IPS-18c (cell line): ENCODE results near the gene SND1.

Experiments
- H3K4me3 ChIP-seq: 2 replicates; pipeline ENCODE4 v1.7.0; 2013; ENCODE audit warnings: low read depth, mild to moderate bottlenecking, low read length, moderate library complexity; ENCODE audit not compliant: insufficient read depth
- H3K9me3 ChIP-seq: one replicate; pipeline ENCODE4 v1.6.1; 2013; ENCODE audit warnings: mild to moderate bottlenecking, low read length, moderate library complexity; ENCODE audit not compliant: control insufficient read depth, insufficient read depth

The SND1 gene

GRCh38 chr7:127905491-127906330, 253.7 kb downstream of the SND1 start:
- Histone ChIP-seq H3K9me3 (no peaks in the 10 kb centered on the region), H3K4me3 (no peak overlapping the region)

DNA sequence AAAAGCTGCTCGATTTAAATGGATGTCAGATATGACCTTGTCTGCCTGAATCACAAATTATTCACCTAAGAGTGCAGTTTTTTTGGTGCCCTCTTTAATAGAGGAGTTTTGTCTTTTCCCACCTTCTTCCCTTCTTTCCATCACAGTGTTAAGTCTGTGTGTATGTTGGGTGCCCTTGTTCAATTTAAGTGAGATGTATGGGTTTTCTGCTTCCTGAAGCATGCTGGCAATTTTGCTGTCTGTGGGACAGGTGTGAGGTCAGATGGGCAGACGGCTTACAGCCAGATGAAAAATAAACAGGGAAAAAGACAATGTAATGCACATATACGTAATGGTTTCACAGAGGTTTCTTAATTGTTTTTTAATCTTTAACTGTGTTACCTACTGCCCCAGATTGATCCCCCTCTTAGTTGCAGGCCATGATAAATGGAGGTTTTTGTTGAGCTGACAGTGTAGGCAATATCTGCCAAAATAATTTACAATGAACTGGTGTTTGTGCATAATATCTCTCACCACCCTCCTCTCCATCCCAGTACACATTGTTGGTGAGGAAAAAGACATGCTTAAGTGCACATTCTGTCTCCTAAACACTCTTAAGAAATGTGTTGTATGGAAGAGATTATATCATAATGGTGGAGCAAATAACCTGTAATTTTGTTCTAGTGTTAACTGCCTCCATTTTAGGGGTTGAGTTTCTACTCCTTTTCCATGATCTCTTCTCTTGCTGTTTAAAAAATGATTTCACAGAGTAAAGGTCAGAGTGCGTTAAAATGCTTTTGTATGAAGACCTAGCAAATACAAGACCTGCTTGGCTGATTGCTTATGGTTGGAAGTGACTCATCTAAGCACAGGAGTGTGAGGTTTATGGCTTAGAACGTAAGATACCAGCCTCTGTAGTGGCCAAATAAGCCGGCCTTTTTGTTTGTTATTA, 255.4 kb downstream of the SND1 start:
- no peaks in the 10 kb centered on the region for H3K9me3 ChIP-seq
- H3K4me3 ChIP-seq = no peak overlapping the region

DNA sequence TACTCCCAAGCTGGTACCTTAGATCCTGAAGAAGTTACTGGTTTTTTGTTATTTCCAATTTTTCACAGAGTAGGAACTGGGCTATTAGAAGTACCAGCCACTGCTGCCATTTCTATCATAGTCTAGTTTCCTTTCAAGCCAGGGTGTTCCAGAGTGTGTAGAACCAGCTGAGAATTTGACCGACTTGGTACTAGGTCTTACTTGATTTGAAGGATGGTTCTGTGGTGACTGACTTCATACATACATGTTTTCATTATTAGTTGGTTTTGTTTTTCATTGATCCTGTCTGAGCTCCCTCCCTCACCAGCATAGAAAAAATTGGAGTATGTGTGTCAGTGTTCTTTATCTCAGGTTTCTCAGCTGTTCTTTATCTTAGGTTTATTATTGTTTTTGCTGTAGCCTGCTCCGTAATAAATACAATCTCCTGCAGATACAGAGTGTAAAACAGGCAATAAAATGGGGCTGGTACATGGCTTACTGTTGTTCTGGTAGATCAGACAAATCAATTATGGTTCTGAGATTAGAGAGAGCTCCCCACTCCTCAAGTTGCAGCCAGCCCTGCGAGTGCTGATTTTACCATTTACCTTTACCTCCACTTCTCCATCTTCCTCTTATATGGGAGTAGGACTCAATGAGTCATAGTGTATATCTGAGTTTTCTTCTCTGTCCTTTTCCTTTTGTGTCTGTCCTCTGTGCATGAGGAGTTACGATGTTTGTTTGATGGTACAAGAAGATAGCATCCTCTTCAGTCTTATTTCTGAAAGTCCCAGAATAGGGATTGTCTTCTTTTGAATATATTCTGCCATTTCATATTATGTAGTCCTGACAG, 256.6 kb downstream of the SND1 start:
- no peaks in the 10 kb centered on the region for H3K9me3 ChIP-seq
- H3K4me3 ChIP-seq = no peak overlapping the region

DNA sequence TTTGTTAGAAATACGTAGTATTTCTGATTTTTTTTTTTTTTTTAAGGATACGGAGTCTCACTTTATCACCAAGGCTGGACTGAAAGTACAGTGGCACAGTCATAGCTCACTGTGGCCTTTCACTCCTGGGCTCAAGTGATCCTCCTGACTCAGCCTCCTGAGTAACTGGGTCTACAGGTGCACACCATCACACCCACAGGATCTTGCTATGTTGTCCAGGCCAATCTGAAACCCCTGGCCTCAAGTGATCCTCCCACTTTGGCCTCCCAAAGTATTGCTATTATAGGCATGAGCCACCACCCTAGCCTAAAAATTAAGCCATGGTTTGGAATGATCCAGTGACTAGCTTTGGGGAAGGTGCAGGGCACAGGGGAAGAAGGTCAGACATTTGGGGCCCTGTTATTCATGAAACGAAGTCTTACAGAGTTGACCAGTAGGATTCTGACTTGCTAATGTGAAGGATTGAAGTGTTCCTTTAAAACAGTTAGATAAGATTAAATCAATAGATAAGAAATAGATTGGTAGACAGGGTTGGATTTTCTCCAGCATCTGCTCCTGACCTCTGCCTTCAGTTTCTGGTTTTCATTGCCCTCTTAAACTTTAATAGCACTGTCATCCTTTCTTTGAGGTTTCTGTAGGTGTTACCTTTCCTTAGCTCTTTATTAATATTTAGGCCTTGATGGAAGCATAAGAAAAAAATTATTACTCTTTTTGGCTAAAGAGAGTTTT, 257.6 kb downstream of the SND1 start:
- no peaks in the 10 kb centered on the region for H3K9me3 ChIP-seq
- H3K4me3 ChIP-seq = no peak overlapping the region

GRCh38 chr7:127910670-127911069, 258.7 kb downstream of the SND1 start:
- no peak overlapping the region for H3K4me3 ChIP-seq
- H3K9me3 ChIP-seq = no peaks in the 10 kb centered on the region

GRCh38 chr7:127911968-127912511, 260.0 kb downstream of the SND1 start:
- no peak overlapping the region for H3K4me3 ChIP-seq

GRCh38 chr7:127912901-127913300, 260.9 kb downstream of the SND1 start:
- Histone ChIP-seq H3K4me3 (no peak overlapping the region), H3K9me3 (no peaks in the 10 kb centered on the region)

More at GRCh38 chr7:127911968-127912511, 260.0 kb downstream of the SND1 start:
- H3K9me3 ChIP-seq = no peaks in the 10 kb centered on the region

GRCh38 chr7:127913686-127914085, 261.7 kb downstream of the SND1 start:
- H3K4me3 ChIP-seq = no peak overlapping the region

DNA sequence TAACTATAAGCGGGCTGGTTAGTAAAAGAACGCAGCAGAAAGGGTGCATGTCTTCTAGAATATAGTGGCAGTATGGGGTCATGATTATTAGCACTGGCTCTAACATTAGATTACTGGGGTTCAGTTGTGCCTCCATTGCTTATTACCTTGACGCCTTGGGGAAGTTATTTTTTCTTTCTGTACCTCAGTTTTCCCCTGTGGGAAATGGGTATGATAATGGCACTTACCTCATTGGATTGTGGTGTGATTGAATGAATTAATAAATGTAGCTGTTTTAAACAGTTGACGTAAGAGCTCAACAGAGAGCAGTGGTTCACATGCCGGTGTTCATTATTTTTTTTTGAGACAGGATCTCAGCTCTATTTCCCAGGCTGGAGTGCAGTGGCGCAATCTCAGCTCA, 262.7 kb downstream of the SND1 start:
- Histone ChIP-seq H3K4me3 (no peak overlapping the region), H3K9me3 (no peaks in the 10 kb centered on the region)

More at GRCh38 chr7:127913686-127914085, 261.7 kb downstream of the SND1 start:
- H3K9me3 ChIP-seq = no peaks in the 10 kb centered on the region

- Histone ChIP-seq H3K4me3 (no peak overlapping the region), H3K9me3 (no peaks in the 10 kb centered on the region)
Observed at GRCh38 chr7:127916735-127917134, 264.7 kb downstream of the SND1 start.

GRCh38 chr7:127918130-127918529, 266.1 kb downstream of the SND1 start:
- Histone ChIP-seq H3K4me3 (no peak overlapping the region), H3K9me3 (no peaks in the 10 kb centered on the region)

- H3K9me3 ChIP-seq = no peaks in the 10 kb centered on the region
- H3K4me3 ChIP-seq = no peak overlapping the region
Observed at GRCh38 chr7:127920787-127921438, 268.9 kb downstream of the SND1 start.

DNA sequence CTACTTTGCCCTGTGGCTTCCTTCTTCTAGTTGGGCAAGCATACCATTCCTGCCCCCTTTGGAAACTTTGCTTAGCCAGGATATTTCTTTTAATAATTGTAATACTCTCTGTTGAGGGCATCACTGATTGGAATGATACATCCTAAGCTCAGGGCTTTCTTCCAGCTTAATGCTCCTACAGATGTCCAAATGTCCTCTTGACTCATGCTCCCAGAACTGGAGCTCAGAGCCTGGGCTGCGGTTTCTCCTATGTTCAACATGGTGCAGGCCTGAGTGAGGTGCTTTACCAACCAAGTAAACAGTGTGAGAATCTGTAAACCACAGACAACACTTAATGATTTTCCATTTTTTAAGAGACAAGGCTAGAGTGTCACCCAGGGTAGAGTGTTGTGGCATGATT, 270.7 kb downstream of the SND1 start:
- Histone ChIP-seq H3K9me3 (no peaks in the 10 kb centered on the region), H3K4me3 (no peak overlapping the region)

GRCh38 chr7:127924874-127925273, 272.9 kb downstream of the SND1 start:
- H3K4me3 ChIP-seq = no peak overlapping the region
- H3K9me3 ChIP-seq = no peaks in the 10 kb centered on the region

DNA sequence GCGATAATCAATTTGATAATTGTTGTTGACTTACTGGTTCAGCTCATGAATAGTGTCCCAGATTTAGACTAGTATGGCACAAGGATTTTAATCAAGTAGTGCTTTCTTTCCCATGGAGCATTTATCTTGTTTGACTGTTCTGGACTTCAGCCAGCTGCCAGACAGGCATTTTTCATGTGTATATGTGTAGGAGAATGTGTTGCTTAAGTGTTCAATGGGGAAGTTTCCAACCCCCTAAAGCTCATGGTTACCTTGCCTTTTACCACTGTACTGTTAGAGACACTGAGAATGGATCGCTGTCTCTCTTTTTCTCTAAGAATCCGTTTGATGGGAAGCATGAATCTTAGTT, 275.3 kb downstream of the SND1 start:
- no peak overlapping the region for H3K4me3 ChIP-seq
- H3K9me3 ChIP-seq = no peaks in the 10 kb centered on the region

DNA sequence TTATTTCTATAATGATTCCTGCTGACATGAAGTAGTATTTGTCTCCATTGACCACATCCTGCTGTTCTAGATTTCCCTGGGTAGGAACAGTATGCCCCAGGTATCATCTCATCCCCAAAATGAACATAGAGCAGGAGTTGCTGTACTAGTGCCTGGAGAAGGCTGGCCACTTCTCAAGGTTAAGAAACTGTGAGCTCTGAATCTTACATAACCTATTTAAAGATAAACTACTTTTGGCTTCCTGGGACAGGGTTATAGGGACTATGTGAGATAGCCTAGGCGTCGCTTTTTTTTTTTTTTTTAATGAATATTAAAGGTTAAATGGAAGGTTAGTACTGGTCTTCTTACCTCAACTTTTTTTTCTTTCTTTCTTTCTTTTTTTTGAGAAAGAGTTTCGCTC, 276.2 kb downstream of the SND1 start:
- Histone ChIP-seq H3K4me3 (no peak overlapping the region), H3K9me3 (no peaks in the 10 kb centered on the region)
